ENCODE data around the gene APBA2.

Gene APBA2

DNA sequence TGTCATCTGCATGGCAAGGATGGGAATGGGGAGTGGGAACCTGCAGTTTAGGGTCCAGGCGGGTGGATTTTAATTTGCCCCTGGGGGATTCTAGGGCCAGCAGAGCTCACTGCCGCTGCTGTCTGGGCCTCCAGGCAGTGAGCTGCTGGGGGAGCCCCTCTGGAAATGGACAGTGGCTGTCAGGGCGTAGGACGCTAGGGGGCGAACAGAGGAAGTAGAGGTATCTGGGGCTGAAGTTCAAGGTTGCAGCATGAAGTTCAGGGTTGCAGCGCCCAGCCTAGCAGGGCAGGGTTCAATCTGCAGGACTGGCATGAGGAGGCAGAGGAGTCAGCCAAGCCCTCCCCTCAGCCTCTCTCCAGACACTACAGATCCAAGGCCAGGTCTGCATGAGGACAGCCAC is 49.5 kb downstream of the APBA2 start:
- DNase-seq (ENCODE audit: low spot score), result no peak

DNA sequence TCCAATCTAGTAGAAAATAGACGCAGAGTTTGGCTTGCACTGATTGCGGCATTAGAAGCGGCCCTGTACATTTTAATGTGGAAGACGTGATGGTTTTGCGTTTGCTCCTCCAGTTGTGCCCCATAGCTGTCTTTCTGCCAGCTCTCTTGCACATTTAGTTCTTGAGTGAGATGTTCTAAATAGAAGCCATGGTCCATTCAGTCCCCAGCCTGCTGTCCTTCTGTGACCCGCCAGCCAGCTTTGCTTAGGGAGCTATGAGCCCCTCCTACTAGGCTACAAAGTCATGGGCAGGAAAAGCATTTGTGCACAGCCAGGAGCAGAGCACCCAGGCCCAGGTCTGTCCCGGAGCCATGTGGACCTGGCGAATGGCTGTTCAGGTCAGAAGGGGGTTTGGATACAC is 50.3 kb downstream of the APBA2 start:
- DNase-seq (ENCODE audit: low spot score), result no peak

GRCh38 chr15:28936481-28936881 is 50.7 kb downstream of the APBA2 start:
- DNase-seq (ENCODE audit: low spot score), result no peak

DNA sequence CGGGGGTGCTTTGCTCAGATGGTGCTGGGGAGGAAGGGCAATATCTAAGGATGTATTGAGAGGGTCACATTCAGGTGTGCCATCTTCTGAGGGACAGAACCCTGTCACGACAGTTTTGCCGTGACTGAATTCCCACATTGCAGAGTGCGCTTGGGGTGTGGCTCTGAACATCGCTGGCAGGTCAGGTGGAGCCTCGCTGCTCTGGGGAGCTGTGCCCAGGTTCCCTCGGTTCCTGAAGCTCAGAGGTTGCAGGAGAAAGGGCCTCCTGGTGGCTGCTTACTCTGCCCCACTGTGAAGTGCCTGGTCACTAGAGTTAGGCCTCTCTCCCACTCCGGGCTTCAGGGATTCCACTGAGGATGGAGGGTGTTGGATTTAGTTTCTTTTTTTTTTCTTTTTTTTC is 51.5 kb downstream of the APBA2 start:
- DNase-seq (ENCODE audit: low spot score), result no peak

GRCh38 chr15:28942046-28942445 is 56.3 kb downstream of the APBA2 start:
- no peak for DNase-seq (ENCODE audit: low spot score)

DNA sequence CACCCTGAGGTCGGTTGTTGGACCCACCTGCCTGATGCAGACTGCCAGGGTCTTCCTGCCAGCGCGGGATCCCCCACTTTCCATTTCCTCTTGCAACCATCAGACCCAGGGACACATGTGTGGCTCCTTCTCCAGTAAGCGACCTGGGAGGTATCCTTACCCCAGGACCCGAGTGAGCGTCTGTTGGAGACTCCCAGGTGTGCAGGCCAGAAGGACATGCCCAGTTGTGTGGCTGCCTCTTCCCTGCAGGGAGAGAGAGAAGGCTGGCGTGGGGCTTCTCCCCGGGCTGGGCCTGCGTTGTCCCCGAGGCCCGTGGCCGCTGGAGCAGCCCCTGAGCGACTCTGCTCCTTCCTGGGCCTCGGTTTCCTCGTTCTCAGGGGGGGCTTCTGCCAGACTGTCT is 56.8 kb downstream of the APBA2 start:
- no peak for DNase-seq (ENCODE audit: low spot score)

DNA sequence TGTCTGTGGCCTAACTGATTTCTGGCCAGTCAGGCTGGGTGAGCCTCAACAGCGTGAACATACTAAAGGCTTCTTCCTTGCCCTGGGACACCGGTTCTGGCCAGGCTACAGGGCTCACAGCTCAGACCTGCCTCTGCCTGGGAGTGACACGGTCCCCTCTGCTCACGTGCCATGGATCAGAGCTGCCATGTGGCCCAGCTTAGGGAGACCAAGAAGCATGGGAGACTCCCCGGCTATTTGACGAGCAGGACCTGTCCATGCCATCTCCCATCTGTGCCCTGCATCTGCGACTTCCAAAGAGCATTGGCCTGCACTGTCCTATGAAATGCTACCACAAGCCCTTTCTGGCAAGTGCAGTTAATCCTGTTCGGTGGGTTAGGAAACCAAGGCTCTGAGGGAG is 57.4 kb downstream of the APBA2 start:
- no peak for DNase-seq (ENCODE audit: low spot score)

- DNase-seq (ENCODE audit: low spot score), result no peak
Measured at GRCh38 chr15:28943611-28944230, 57.9 kb downstream of the APBA2 start.

DNA sequence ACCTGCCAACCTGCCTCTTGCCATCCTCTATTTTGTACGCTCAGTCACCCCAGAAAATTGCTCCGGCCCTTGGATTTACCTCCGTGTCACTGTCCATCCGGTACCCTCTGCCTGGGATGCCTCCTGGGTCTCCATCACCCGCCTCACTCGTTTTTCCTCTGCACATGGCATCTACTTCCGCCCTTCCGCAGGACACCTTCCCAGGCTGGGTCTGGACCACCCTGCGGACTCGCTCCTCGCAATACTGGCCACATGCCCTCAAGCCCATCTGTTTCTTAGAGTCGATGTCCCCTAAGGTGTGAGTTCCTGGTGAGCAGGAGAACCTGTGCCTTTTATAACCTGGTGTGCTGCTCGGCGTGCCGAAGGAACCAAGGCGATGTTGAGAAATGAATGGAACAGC is 58.5 kb downstream of the APBA2 start:
- DNase-seq (ENCODE audit: low spot score), result no peak

DNA sequence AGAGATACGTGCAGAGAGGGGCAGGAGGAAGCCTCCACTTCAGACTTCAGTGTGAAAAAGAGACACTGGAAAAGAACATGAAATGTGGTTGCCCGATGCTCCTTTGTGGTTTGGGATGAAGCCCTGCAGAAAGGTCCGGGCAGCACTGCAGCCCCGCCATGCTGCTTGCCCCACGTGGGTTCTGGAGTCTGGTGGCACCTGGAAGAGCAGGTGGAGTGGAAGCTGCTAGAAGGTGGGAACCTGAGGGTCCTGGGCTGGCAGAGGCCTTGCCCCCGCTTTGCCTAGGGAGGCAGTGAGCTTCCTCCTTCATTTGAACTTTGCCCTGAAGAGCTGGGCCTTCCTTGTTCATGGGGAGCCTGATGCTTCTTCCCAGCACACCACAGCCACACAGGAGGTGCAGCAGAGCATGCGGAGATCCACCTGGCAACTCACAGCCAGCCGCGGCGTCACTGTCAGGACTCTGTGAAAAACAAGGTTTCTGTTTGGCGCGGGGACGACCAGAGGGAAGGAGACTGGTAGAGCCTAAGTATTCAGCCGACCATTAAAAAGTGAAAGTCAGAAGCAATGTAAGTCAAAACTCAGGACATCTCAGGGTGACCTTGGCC is 59.0 kb downstream of the APBA2 start:
- DNase-seq (ENCODE audit: low spot score), result no peak

- no peak for DNase-seq (ENCODE audit: low spot score)
Measured at GRCh38 chr15:28945626-28946230, 60.0 kb downstream of the APBA2 start.

- no peak for DNase-seq (ENCODE audit: low spot score)
Measured at GRCh38 chr15:28946803-28947202, 61.0 kb downstream of the APBA2 start.

DNA sequence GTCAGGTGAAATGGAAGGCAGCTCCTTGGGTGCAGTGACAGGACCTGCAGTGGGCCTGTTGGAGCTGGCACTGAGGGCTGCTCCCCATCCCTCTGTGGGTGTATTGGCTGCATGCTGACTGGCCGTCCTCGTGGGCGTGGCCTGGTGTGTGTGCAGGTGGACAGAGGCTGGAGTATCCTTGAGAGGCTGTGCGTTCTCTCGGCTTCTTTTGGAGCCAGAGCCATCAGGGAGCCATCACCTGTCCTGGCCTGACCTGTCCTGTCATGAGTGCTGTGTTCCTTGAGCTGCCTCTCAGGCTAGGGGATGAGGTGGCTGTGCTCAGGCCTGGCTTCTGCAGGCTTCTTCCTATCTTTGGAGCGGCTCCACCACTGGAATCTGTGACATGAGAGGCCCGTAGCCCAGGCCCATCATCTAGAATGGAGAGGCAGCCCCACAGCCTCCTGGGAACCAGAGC is 61.5 kb downstream of the APBA2 start:
- DNase-seq (ENCODE audit: low spot score), result no peak

DNA sequence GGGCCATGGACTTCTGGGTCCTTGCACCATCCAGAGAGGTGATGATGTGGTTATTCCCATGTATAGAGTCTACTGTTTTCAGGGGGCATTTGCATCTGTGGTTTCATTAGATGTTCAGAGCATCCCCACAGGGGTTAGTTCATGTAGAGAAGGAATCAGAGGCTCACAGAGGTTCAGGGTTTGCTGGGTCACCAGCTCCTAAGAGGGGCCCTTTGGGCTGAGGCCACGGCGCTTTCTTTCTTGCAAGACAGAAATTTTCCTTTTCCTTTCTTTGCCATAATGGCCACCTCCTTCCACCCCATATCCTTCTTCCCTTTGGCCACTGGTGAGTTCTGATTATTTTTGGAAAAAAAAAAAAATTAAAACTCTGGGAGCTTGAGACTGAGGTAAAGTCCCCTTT is 62.3 kb downstream of the APBA2 start:
- no peak for DNase-seq (ENCODE audit: low spot score)

- DNase-seq (ENCODE audit: low spot score), result no peak
Measured at GRCh38 chr15:28950916-28951315, 65.1 kb downstream of the APBA2 start.

DNA sequence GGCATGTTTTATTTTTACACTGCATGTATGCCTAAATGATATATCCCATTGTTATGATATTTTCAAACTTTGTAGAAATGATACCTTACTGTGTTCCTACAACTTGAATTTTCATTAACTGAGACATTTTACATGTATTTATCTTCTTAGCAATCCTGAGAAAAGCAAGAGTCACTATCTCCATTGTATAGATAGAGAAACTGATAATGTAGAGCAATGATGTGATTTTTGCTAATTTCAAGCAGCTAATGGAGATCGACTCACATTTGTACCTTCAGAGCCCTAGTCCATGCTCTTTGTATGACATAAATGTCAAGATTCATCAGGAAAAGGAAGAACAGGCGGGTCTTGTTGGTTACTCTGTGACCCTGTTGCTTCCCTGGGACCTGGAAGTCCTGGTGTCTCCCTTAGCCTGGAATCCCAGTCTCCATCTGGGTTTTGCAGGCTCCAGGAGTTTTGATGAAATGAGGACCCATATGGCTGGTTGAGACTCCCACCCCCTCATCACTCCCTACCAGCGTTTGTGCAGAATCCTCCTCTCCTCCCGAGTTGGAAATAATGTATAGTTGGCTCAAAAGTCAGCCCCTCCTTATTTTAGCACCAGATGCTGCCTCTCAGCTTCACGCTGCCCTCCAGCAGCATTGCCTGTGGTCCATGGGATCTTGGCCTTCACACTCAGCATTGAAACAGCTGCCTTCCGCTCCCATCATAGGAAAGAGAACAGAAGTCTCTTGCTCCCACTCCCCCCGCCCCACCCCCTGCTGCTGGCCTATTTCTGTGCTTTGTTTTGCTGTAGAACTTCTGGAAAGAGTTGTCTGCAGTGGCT is 67.1 kb downstream of the APBA2 start:
- DNase-seq (ENCODE audit: low spot score), result no peak

DNA sequence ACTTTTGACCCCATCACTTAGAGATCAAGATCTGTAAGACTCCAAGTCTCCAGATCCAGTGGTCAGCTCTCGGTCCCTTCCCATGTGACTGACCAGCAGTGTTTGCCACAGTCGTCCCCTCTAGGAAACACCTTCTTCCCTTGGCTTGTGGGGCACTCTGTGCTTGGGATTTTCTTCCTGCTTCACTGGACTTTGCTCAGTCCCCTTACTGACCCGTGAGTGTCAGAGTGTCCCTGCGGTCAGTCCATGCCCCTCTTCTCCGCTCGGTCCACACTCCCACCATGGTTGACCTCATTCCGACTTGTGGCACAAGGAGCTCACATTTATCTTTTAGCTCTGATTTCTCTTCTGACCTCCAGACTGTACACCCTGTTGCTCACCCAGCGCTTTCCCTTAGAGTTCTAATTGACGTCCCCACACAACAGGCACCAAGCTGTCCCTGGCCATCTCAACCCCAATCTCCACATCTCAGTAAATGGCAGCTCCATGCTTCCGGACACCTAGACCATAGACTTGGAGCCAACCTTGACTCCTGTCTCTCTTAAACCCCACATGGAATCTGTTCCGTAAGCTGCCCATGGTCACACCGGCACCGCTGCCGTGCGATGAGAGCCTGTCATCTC is 67.9 kb downstream of the APBA2 start:
- no peak for DNase-seq (ENCODE audit: low spot score)

GRCh38 chr15:28954466-28955159 is 68.8 kb downstream of the APBA2 start:
- no peak for DNase-seq (ENCODE audit: low spot score)

GRCh38 chr15:28955160-28955992 is 69.6 kb downstream of the APBA2 start:
- no peak for DNase-seq (ENCODE audit: low spot score)

- no peak for DNase-seq (ENCODE audit: low spot score)
Measured at GRCh38 chr15:28955993-28956421, 70.2 kb downstream of the APBA2 start.

DNA sequence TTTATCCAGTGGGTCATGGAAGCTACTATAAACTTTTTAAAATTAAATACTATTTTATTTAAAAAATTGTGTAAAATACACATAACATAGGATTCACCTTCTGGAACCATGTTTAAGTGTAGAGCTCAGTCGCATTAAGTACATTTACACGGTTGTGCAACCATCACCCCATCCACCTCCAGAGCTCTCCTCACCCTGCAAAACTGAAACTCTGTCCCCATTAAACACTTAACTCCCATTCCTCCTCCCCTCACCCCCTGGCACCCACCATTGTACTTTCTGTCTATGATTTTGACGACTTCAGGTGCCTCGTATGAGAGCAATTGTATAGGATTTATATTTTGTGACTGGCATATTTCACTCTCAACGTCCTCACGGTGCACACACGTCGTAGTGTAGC is 70.7 kb downstream of the APBA2 start:
- no peak for DNase-seq (ENCODE audit: low spot score)

Data from HuH-7.5 (cell line).